HG02623 (cell line): Measurements from ENCODE around the gene TMOD3.

Experiments used
- ATAC-seq: cut with Tn5 transposase; IDR thresholded peaks from one replicate; pipeline ENCODE4 v1.9.1; 2021; ENCODE audit warnings: moderate library complexity; ENCODE audit not compliant: unreplicated experiment

TMOD3 gene

DNA sequence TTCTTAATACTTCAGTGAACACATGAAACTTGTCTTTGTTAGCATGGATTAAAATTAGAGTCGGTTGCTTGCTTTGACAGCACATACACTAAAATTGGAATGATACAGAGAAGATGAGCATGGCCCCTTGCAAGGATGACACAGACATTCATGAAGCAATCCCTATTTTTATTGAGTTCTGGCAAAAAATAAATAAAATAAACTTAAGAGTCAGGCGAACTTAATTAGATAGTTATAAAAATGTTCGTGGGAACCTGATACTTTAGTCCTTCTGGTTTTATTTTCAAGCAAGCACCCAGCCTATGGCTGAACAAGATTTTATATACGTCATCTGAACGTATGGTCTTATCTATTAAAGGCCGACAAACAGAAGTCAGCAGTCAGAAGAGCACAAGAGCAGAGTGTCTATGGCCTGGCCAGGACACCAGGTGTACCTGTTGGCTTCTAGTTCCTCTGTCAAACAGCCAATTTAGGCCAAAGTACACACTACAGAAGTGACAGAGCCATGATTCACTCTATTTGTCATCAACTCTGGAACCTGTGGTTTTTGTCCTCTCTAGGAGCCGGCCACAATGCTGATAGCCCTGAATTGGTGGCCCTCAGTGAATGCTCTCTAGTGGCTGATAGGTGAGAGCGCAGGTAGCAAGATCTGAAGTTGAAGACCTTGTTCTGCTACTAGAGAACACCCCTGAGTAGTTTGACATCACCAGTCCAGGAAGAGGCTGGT, 77.8 kb downstream of the TMOD3 start:
- ATAC-seq, result no peak

DNA sequence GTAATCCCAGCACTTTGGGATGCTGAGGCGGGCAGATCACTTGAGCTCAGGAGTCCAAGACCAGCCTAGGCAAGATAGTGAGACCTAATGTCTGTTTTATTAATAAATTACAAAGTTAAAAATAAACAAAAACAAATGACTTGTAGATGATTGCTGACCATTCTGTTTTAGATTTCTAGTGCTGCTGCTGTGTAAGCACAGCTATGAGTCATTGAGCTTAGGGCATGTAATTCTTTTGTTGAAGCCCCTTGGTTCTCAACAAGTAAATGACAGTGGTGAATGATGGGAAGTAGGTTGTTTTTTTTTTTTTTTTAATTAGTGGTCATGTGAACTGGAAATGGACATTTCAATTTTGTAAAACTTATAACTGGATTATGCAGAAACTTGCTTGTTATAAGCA, 78.9 kb downstream of the TMOD3 start:
- no peak for ATAC-seq

DNA sequence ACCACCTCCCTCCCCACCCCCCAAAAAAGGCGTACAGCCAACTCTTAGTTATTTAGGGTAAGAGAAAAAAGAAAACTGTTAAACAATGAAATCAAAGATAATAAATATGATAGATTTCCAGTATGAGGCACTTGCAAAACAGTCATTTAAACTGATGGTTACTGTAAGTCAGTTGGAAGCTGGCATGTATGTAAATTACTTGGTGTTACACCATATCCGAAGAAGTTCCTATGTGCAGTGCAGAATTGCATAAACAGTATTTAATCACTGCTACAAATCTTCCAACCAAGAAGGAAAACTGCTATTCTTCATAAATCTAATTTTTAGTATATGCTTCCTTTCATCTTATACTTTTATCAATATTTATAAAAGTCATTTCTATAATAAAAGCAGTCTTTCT, 80.1 kb downstream of the TMOD3 start:
- no peak for ATAC-seq

DNA sequence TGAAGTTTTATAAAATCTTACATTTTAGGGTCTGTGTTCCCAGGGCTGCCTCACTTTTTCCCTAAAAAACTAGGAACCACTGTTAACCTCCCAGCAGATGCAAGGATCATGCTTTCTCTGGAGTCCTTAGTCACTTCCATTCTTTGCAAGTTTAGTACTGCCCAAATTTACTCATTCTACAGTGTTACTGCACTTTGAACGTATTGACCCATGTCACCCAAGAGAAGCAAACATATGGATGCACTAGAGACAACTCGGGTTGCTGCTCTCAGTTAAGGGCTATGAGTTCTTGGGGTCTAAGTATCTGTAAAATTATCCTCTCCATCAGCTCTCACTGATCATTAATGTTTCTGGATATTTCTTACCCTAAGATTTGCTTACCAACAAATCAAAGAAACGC, 83.1 kb downstream of the TMOD3 start:
- no peak for ATAC-seq

DNA sequence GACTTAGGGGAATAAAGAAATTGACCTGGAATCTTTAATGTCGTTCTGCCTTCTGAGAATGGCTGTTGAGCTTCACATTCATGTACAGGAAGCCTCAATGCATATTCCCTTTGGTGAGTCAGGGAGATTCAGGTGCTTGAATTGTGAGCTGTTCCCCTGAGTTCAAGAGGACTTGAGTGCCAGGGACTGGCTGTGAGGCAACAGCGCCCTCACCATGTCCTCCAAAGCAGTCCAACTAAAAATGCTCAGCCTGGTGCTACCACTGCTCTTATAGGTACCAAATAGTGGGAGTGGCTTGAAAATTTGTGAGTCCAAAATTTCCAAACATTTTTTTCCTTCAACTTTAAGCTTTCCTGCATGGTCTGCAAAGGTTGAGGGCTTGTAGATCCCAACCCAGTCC, 88.0 kb downstream of the TMOD3 start:
- ATAC-seq, result no peak

DNA sequence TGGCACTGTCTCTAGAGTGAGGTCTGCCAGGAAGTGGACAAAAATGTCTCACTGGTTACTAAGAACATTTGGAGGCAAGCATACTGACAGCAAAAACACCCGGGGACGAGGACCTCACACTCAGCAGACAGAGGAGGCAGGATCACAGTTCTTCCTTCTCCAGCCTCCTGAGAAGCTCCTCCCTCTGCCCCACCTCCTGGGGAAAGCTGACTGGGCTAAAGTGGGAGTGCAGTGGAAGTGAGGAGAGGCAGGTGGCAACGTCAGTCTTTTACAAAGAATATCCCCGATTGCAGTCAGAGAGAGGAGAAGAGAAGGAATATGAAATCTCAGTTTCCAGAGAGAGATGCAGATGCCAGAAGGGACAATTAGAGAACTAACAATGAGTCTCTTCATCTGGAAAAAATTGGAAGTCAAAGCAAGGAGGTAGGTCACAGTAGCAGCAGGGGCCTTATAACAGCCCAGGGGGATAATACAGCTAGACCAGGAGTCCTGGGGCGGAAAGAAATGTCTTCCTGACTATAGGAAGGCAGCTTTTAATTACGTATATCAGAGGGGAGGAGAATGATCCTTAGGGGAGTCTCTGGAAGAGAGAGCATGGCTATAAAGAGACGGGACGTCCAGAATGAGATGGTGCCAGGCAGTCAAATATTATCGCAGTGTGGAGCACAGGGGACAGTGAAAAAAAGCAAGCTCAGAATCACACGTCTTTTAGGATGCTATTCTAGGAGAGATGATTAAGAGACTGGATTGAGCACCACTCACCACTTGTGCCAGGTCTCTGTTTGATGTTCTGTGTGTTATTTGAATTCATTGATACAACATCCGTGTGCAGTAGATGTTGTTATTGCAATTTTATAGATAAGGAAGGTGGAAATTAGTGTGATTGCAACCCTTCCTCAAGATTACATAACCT, 95.0 kb downstream of the TMOD3 start:
- ATAC-seq, result no peak

DNA sequence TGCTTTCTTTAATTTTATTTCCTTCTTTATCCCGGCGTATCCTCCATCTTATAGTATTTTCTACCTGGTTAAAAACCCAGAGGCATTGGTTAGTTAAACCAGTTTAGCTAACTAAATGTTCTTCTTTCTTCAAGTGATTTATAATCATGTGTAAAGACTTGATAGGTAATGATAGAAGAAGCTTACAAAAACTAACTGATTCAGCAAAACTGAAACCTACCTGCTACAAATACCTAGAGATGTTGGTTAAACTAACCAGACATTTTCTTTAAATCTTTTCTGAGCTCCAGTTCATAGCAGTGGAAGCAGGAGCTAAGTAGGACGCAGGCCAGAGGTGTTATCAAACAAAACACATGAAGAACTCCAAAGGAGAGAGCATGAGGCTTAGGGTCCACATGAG, 97.4 kb downstream of the TMOD3 start:
- ATAC-seq, result no peak

DNA sequence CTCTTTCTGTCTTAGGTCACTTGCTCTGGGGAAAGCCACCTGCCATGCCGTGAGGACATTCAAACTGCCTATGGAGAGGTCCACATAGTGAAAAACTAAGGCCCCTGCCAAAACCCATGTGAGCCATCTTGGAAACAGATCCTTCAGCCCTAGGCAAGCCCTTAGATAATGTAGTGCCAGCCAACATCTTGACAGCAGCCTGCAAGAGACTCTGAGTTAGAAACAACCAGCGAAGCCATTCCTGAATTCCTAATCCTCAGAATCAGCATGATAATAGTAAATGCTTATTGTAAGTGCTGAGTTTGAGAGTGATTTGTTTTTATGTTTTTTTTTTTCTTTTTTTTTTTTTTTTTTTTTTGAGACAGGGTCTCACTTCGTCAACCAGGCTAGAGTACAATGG, 101.6 kb downstream of the TMOD3 start:
- no peak for ATAC-seq

DNA sequence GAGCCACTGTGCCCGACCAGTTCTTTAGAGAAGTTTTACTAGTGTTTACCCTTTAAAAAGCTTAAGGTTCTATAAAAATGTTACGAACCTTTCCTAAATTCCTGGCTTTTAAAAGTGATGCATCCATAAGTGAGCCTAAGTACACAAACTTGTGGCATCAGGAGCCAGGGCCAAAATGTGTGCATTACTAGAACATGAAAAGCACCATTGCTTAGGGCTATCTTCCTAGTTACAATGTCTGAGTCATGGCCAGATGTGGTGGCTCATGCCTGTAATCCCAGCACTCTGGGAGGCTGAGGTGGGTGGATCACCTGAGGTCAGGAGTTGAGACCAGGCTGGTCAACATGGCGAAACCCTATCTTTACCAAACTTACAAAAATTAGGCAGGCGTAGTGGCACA, 102.2 kb downstream of the TMOD3 start:
- ATAC-seq, result no peak

DNA sequence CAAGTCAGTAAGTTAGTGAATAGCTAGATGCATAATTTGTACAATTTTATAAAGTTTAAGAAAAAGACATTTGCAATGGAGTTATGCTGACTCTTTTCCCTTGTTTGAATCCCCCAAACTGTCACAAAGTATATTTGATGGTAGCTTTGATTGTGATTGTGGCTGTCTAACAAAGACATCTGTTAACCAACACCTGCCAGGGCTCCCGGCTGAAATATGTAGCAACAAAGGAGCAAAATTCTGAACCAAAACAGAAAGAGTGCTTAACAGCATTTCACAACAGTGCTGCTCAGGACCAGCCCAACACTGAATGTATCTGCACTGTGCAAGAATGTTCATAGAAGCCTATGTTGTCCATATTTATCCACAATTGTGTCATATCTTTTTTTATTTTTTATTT, 102.7 kb downstream of the TMOD3 start:
- no peak for ATAC-seq

DNA sequence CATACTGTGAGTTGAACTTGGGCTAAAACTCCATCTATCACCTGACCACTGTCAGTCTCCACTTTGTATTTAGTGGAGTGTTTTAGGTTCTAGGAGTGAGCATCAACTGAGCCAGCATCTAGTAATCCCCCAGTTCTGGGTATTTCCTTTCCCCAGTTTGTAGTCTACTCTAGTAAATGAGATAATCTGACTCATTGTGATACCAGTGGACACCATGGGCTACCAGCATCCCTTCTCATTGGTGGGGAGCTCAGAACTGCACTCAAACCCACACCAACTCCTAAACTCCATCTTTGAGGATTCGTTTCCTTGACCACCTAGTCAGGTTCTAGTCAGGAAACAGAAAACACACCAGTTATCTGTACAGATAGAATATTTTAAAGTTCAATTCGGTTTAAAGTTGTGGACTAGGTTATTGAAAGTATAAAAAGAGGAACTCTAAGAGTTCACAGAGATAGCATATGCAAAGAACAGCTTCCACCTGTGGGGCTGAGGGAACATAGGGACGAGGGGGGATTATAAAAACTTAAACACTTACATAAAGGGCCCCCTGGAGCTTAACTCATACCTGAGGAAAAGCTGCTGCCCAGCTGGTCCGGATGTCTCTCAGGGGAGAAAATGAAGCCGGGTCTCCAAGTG, 106.1 kb downstream of the TMOD3 start:
- peak; percentile 85 for ATAC-seq

DNA sequence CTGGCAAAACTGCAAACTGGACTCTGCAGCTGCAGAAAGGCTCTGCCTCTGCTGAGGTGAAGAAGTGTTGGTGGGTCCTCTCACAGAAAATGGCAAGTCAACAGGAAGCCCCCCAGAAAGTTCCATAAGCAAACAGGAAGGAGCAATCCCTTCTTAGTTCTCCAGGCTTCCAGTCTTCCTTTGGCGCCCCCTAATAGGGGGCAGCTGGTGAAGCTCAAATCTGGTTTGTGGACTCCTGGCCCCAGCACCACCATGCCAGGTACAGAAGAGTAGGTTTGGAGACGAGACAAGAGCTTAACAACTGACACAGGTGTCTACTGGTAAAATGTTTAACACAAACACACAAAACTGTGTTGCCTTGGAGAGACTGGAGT, 106.6 kb downstream of the TMOD3 start:
- no peak for ATAC-seq

DNA sequence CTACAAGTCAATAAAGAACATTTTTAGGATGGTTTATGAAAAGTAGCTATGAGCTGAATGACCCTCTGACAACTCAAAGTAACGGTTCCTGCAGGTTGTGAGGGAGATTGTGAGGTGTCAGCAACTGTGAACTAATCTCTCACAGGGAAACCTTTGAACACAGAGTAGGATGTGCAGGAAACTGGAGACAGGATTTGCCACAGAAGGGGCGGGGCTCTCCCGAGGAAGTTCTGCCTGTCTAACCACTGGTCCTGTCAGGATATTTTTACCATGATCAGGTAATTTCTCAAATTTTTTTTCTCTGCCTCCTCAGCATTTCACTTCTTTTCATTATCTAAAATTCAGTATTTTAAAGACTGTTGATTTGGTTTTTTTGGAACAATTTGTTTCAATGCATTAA, 108.8 kb downstream of the TMOD3 start:
- ATAC-seq, result no peak

DNA sequence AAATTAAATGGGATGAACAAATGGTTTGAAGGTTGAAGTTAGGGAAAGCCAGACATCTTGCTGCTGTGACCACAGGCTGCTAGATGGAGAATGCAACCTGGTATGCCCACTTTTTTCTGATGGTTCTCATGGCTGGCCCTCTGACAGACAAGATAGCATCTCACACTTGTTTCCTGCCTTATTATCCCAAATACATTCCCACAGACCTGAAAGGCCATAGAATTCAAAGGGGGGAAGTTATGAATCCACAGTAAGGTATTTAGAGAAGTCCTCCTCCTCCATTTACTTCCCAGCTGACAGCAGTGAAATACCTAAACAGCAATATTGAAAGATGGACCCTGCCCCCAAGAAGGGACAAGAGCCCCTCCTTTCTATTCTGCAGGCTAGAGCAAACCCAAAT, 109.8 kb downstream of the TMOD3 start:
- no peak for ATAC-seq

DNA sequence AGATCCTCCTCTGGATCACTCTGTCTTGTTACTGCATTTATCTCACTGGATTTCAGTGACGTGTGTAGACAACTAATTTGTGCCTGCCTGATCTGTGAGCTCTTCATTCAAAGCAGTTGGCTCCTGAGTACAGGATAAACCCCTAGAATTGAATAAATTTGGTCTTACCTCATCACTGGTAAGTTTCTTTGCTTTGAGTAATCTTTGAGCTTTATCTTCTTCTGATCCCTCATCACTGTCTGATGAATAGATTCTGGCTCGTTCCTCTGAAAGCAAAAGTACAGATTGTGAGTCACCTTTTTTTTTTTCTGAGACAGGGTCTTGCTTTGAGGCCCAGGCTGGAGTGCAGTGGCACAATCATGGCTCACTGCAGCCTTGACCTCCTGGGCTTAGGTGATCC, 117.7 kb downstream of the TMOD3 start:
- no peak for ATAC-seq

DNA sequence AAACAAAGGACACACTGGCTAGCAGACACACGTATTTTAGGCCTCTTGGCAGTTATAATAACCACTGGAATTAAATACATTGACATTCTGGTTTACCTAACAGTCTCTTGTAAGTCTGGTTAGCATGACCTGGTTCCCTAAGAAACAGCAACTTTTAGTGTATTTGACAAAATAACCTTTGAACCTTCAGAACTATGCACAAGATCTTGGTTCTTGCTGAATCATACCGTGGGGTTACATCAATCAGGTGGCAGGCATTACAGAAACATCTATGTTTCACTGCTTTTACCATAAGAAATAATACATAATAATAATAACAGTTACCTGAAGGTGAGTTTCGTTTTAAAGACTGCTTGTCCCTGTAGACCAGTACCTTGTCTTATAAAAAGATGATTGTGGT, 123.4 kb downstream of the TMOD3 start:
- ATAC-seq, result no peak

DNA sequence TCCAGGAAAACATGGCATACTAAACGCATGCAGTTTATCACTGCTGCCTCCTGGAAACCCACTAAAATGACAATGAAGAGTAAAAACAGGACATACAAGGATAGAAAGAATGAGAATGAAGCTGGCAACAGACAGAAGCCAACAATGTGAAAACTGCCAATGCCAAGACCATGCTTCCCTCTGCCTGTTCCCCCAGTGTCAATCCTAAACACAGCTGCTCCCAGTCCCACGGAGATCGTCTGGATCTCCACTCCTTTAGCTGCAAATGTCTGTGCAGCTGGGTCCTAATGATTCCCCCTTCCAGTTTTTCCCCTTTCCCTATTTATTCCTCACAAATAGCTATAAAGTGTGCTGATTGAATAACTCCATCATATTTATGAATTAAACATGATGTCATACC, 126.1 kb downstream of the TMOD3 start:
- no peak for ATAC-seq
